Inflammatory macrophage (primary cell): ENCODE results near the gene POLL.
"Not testable (repeated sequence)": the region's sequence is repeated elsewhere in the genome, so short reads cannot be mapped to it uniquely, and the experiment has no call there.

ENCODE experiments used
- DNase-seq, 2 donors: peaks; one replicate each; pipeline ENCODE4 v3.0.0-alpha.2; 2020 to 2022
- total RNA-seq, 18 experiments: gene quantifications; one replicate each; lab custom pipeline; 2026; ENCODE audit warnings: mixed read lengths in 6 of 18, inconsistent platforms in 2 of 18; lab: John Stamatoyannopoulos, UW

POLL gene
- 7.2 to 23.1 (median 13.7) reads per million in 18 experiments for total RNA-seq

- DNase-seq: peak; percentile 92 to 96
These were observed at the start of gene POLL, which contains the start of gene DPCD for GRCh38 chr10:101587725-101588653. Gene POLL, minus strand, starts transcription at chr10:101588257. Its CDS starts 897 bp downstream, at chr10:101587360. Gene DPCD, plus strand, starts transcription at chr10:101588321. Its CDS starts 16 bp downstream, at chr10:101588337.

- DNase-seq: not testable (repeated sequence)
These were observed 45.5 kb upstream of the POLL start for GRCh38 chr10:101633510-101633909.

GRCh38 chr10:101631821-101632475 lies 43.9 kb upstream of the POLL start:
- DNase-seq: no peak

- DNase-seq: no peak
These were observed 42.5 kb upstream of the POLL start for GRCh38 chr10:101630633-101630920.

GRCh38 chr10:101629837-101630632 lies 42.0 kb upstream of the POLL start:
- DNase-seq: no peak

- DNase-seq: no peak
These were observed 37.9 kb upstream of the POLL start for GRCh38 chr10:101625821-101626412.

GRCh38 chr10:101624526-101625102 lies 36.6 kb upstream of the POLL start:
- DNase-seq: no peak

- no peak for DNase-seq
These were observed 35.5 kb upstream of the POLL start for GRCh38 chr10:101623528-101623927.

- DNase-seq: no peak
These were observed 31.9 kb upstream of the POLL start for GRCh38 chr10:101619983-101620382.

GRCh38 chr10:101618871-101619270 lies 30.8 kb upstream of the POLL start:
- DNase-seq: no peak

GRCh38 chr10:101617824-101618568 lies 29.9 kb upstream of the POLL start:
- DNase-seq: no peak

GRCh38 chr10:101617102-101617823 lies 29.2 kb upstream of the POLL start:
- DNase-seq: peak; percentile 25 to 28

GRCh38 chr10:101616415-101617101 lies 28.5 kb upstream of the POLL start:
- DNase-seq: no peak

- no peak for DNase-seq
These were observed 27.6 kb upstream of the POLL start for GRCh38 chr10:101615525-101616116.

GRCh38 chr10:101614663-101615524 lies 26.8 kb upstream of the POLL start:
- no peak for DNase-seq

GRCh38 chr10:101613646-101614045 lies 25.6 kb upstream of the POLL start:
- DNase-seq: no peak

GRCh38 chr10:101612872-101613271 lies 24.8 kb upstream of the POLL start:
- DNase-seq: no peak

GRCh38 chr10:101612086-101612485 lies 24.0 kb upstream of the POLL start:
- no peak for DNase-seq
